ENCODE measurements around the gene NECTIN4.
"Not testable (repeated sequence)": the region's sequence is repeated elsewhere in the genome, so short reads cannot be mapped to it uniquely, and the experiment has no call there.

NECTIN4 gene

GRCh38 chr1:161080441-161081405 is 8.6 kb downstream of the NECTIN4 start:
- DNase-seq, result no peak

DNA sequence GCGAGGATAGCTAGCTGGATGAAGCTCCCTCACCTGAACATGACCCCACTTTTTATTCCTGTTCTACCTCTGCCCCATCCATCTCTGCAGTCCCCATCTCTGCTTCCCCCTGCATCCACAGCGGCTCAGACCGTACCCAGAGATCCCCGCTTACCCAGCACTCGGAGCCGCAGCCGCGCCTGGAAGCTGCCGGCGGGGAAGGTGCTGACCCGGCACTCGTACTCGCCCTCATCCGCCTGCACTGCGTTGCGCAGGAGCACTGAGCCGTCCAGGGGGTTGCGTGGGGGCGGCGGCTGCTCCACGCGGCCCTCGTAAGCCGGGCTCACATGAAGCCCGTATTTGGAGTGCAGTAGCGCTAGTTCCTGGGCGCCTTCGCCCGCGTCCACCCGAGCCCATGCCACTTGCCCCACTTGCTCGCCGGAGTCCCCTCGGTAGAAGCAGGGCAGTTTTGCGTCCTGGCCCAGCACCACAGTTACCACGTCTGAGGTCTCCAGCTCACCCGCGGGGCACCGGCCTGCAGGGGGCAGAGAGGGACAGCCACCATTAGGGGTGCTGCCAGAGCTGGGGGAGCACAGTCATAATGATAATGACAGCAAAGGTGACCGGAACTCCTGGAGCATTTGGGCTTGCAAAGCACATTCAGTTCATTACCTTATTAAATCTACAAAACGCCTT is 9.8 kb downstream of the NECTIN4 start:
- no peak for DNase-seq

- no peak for DNase-seq
Measured at GRCh38 chr1:161077426-161077825, 11.9 kb downstream of the NECTIN4 start.

DNA sequence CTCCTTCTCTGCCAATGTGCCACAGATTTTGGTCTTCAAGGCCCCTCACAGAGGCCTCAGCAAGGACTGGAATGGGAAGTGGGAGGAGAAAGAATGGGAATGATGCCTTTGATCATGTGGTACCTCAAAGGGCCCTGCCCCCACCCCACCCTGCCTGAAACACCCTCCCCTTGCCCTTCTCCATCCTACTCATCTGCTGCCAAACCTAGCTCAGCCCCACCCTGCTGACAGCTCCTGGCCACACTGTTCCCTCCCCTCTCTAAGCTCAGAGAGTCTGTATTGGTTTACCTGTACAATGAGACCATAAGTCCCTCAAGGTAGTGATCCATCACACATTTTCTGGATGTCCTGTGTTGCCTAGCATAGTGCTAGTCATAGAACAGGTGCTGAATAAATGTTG is 12.9 kb downstream of the NECTIN4 start:
- no peak for DNase-seq

GRCh38 chr1:161074676-161075368 is 14.5 kb downstream of the NECTIN4 start:
- DNase-seq, result no peak

DNA sequence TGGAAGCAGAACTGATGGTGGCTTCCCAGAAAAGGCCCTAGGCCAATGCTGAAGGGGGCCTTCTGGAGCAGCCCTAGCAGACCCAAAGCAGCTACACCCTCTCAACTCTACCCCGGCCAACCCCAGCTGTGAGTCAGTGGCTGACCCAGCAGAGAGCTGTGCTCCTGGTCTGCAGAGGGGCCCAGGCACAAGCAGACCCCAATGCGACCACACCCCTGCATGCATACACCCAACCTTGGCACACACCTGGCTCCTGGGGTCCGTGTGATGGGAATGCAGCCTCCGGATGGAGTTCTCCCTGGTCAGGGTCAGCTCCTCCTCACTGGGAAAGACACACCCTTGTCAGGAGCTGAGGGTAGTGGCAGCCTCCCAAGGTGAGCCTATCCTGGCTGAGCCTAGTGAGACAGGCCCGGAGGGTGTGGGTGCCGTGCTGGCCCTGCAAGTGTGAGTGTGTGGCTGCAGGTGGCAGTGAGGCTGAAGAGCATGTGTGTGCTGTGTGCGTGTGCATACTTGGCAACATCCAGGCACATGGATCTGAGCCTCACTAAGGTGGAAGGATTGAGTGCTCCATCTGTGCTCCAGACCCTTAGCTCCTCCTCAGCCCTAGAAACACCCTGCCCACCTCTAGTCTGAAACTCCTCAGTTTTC is 15.8 kb downstream of the NECTIN4 start:
- DNase-seq, result no peak

GRCh38 chr1:161072751-161073449 is 16.5 kb downstream of the NECTIN4 start:
- DNase-seq, result no peak

DNA sequence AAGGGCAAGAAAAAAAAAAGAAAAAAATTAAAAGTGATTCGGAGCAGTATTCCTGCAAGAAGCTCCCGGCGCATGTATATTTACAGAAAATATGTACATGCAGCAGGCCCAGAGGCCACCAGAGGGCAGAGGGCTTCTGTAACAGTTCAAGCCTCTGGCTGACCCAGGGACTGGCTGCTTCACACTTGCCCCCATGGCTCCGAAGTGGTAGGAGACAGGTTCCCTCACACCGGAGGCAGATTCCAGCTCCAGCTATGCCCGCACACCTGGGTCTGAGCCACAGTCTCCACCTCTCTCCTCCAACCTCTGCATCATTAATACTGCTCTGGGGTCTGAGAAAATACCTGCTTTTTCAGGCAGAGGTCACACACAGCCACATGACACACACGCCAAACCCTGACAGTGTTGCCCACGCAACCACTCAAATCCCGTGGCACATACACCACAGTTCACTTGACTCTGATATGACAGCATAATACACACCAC is 17.4 kb downstream of the NECTIN4 start:
- DNase-seq, result no peak

- no peak for DNase-seq
Measured at GRCh38 chr1:161070761-161071160, 18.6 kb downstream of the NECTIN4 start.

DNA sequence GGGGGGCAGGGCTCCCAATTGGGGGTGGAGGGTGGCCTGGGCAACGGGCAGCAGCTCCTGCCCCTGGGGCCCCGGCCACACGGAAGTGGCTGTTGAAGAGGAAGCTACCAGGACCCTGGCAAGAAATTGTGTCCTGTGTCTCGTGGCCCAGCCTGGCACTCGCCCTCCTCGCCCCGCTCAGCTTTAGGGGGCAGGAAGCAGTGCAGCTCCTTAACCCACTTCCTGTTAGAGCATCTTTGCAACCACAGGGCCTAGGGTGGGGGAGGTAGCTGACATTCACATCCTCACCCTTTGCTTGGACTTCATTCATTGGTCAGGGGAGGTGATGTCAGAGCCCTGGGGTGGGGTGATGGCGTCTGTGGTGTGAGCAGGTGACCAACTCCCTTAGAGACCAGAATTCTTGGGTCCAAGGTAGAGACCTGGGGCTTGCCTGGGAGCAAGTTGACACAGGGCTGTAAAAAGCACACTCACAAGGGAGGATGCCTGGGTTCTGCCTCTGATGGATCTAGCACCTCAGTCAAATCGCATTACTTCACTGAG is 19.6 kb downstream of the NECTIN4 start, which contains the start of gene ARHGAP30:
ARHGAP30 (minus strand) TSS at position 161 of the 540 bp plus-strand sequence. CDS start 267 bp downstream, outside the sequence.
- peak; percentile 54 for DNase-seq

GRCh38 chr1:161069241-161069640 is 20.1 kb downstream of the NECTIN4 start:
- no peak for DNase-seq

DNA sequence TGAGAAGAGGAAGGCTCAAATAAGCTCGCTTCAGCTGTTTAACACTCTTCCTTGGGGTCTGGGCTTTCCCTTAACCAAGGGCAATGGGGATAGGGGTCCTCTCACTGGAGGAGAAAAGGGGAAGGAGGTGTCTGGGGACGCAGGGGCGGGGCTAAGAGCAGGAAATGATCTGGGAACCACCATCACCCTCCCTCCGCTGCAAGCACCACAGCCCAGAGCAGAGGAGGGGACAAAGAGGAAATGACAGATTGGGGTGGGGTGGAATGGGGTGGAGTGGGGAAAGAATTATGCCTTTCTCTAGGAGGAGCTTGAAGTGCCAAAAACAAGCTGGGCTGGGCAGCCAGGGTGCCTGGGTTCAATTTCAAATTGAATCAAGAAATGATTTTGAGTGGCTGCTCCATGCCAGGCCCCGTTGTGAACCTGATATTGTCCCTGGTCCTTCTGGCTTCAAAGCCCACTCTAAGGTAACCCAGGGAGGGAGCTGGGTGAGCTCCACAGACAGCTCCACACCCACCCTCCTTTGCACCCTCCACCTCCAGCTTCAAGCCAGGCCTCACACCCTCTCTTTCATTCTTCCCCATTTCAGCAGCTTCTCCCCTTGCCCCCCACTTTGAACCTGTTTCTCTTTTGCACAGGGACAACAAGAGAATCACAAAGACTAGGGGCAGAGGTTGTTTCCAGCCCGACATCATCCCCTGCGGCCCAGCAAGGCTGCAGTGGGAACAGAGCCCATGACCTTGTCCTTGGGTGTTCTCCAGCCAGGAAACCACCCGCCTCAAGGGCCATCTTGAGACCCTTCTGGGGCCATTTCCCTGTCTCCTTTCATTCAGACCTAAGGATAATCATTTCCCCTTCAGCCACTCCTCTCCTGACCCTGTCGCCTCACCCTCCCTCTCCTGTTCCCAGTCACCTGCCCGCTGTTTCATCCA is 20.8 kb downstream of the NECTIN4 start:
- DNase-seq, result no peak

GRCh38 chr1:161066694-161067093 is 22.7 kb downstream of the NECTIN4 start:
- DNase-seq, result no peak

DNA sequence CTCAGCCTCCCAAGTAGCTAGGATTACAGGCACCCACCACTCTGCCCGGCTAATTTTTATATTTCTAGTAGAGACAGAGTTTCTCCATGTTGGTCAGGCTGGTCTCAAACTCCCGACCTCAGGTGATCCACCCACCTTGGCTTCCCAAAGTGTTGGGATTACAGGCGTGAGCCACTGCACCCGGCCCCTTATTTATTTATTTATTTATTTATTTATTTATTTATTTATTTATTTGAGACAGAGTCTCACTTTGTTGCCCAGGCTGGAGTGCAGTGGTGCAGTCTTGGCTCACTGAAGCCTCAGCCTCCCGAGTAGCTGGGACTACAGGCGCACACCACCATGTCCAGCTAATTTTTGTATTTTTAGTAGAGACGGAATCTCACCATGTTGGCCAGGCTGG is 23.7 kb downstream of the NECTIN4 start:
- DNase-seq, result not testable (repeated sequence)

DNA sequence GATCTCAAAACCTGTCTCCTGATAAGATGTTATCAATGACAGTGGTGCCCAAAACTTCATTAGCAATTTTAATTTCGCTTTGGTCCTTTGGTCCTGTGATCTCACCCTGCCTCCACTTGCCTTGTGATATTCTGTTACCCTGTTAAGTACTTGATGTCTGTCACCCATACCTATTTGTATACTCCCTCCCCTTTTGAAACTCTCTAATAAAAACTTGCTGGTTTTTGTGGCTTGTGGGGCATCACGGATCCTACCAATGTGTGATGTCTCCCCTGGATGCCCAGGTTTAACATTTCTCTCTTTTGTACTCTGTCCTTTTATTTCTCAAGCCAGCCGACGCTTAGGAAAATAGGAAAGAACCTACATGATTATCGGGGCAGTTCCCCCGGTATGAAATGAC is 25.4 kb downstream of the NECTIN4 start:
- not testable (repeated sequence) for DNase-seq

GRCh38 chr1:161061419-161061818 is 27.9 kb downstream of the NECTIN4 start:
- no peak for DNase-seq

GRCh38 chr1:161059293-161059692 is 30.1 kb downstream of the NECTIN4 start:
- DNase-seq, result no peak

DNA sequence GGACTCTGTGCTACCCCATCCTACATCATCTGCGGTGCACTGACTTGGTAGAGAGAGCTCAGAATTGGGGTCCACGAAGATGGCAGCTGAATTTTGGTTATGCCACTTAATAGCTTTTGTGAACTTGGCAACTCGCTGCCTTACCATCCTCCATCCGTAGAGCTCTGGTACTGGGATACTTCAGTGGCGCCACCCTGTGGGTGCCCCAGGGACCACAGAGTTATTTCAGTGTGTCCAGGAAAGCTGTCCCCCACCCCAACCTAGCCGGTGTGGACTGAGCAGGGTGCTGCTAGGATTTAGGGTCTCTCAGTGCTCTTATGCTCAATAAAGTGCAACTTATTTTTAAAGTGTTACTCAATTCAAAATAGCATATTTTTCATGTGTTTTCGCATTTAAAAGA is 34.6 kb downstream of the NECTIN4 start:
- DNase-seq, result no peak

DNA sequence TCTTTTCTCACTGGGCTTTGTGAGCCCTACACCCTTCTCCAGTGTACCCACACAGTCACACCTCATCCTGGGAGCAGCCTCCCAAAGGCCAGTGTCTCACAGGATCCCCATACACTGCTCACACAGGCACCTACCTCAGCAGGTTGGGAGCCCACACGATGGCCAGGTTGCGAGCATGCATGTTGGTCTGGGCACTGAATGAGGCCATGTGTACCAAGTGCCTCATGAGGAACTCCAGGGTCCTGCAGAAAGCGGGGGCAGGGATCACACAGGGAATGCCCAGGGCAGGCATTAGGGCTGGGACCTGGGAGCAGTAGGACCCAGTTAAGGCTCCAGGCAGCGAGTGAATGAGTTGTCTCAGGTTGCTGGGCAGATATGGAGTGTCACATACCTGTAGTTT is 35.1 kb downstream of the NECTIN4 start:
- no peak for DNase-seq

- DNase-seq, result no peak
Measured at GRCh38 chr1:161052899-161053298, 36.5 kb downstream of the NECTIN4 start.

Data from activated gamma-delta T cell (primary cell).